Peyer's patch (tissue), 4 donors: ENCODE measurements around the gene HTRA2.

Experiments
- CTCF ChIP-seq, 6 experiments: fragments of 450-650 bp in 4 of 6; fragments of 200-600 bp in 2 of 6; sonication (generic) in 1 of 6; IDR thresholded peaks; one replicate each; pipeline ENCODE4 v1.5.1; 2017 to 2019; ENCODE audit warnings: antibody characterized with exemption in 6 of 6, mild to moderate bottlenecking in 3 of 6, moderate library complexity in 1 of 6
- POLR2A ChIP-seq, 2 donors: fragments of 450-650 bp; IDR thresholded peaks; one replicate each; pipeline ENCODE4 v1.5.1; 2017; ENCODE audit warnings: antibody characterized with exemption in 2 of 2, mild to moderate bottlenecking in 2 of 2, moderate library complexity in 2 of 2

DNA sequence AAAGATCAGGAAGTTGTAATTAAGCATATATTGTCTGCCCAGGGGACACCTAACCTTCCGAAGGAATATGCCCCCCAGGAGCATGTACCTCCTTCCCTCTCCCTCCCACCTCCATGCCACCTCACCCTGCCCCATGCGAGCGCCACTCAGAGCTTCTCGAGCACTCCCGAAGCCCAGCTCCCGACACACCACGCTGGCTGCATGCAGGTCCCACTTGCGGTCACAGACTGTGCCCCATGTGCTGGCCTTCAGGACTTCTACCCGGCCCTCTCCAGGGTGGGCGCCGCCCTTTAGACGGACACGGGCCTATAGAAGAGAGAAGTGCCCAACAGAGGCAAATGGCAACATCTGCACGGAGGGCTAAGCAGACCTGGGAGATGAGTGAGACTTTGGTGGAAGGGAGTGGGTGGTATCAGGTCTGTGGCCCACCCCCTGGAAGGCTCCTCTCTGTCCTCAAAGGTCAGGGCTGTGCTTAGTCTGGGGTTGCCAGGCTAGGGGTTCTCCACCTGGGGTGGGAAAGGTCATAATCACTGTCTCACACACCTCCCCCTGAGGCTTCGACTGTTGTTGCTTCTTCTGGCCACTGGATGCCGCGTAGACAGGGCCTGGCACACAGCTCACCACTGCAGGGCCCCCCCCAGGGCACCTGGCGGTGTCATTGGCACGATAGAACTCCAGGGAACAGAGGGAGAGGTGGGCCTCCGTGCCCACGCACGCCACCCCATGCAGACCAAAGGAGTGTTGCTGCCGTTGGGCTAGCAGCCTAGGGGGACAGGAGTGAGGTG, 6.6 kb downstream of the HTRA2 start:
- TF ChIP-seq CTCF (IDR thresholded peaks at IDR 0.05): no peak
- TF ChIP-seq POLR2A (IDR thresholded peaks at IDR 0.05): no peak
